ENCODE measurements around the gene ARHGEF6.

DNA sequence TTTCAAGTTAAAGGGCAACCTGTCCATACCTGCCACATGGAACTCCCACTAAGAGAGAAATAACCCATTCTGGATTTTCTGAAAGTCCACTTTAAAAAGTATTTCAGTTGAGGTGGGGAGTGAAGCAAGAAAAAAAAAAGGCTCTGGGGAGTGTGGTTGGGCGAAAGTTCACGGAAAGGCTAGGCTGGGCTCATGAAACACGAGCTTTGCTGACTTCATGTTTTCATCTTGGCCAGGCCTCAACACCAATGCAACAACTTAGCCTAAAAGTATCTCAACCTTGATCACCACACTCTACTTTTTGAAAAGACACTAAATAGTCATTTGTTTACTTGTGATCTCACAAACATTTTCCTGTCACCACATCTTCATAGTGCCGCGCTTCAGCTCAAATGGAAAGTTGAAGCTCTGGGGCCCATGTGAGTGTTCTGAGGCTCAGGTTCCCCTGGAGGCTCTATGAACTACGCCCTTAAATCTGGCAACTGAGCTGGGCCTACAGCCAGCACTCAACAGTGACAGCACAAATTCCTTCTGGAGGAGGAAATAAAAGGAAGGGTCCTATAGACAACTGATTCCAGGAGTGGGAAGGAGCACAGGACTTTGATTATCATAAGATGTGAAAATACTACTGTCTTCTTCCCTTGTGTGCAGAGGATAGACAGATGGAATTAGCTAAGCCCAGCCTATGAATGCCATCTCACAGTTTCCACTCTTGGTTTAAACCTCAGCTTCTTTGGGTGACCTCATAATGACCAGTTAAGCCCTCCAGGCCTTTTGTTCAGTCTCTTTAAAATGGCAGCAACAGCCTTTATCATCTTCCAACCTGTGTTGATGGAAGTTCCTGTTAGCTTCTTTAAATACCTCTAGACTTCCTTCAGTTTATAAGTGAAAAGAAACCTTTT, 127.7 kb downstream of the ARHGEF6 start:
- TF ChIP-seq, protein P1, sequence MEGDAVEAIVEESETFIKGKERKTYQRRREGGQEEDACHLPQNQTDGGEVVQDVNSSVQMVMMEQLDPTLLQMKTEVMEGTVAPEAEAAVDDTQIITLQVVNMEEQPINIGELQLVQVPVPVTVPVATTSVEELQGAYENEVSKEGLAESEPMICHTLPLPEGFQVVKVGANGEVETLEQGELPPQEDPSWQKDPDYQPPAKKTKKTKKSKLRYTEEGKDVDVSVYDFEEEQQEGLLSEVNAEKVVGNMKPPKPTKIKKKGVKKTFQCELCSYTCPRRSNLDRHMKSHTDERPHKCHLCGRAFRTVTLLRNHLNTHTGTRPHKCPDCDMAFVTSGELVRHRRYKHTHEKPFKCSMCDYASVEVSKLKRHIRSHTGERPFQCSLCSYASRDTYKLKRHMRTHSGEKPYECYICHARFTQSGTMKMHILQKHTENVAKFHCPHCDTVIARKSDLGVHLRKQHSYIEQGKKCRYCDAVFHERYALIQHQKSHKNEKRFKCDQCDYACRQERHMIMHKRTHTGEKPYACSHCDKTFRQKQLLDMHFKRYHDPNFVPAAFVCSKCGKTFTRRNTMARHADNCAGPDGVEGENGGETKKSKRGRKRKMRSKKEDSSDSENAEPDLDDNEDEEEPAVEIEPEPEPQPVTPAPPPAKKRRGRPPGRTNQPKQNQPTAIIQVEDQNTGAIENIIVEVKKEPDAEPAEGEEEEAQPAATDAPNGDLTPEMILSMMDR (IDR thresholded peaks at IDR 0.05; ENCODE audit: low read depth, low read length, poor library complexity, severe bottlenecking) = no peak
- TF ChIP-seq EZH2phosphoT487 (IDR thresholded peaks at IDR 0.05; ENCODE audit: borderline replicate concordance, low read length) = no peak
